ENCODE data around the gene KIAA1958.

DNA sequence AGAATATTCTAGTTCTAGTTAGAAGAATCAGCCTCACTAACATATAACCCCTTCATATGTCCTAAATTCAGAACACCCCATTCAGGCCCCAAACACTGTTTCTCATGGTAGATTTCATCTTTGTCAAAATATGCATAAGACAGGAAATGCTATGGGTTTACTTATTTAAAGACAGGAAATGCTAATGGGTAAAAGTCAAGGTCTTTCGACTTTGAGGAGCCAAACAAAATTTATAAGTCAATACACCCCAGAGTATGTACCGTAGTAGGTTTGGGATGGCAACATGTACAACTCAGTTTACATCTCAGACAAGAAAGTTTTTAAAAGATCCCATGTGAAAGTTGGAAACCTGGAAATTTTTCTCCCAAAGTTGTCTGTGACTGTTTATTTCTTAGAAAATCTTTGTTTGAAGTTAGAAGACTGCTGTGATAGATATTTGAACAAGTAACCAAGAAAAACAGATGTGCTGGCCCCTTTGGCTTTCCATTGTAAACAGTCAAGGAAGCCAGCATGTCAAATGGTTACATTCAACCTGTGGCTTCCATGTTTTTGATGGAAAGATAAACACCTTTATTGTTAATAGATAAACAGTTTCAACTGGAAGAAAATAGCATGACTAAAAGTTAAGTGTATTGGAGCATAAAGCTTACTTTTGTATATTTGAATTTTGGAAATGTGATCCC lies 129.1 kb downstream of the KIAA1958 start:
- TF ChIP-seq, protein P1, sequence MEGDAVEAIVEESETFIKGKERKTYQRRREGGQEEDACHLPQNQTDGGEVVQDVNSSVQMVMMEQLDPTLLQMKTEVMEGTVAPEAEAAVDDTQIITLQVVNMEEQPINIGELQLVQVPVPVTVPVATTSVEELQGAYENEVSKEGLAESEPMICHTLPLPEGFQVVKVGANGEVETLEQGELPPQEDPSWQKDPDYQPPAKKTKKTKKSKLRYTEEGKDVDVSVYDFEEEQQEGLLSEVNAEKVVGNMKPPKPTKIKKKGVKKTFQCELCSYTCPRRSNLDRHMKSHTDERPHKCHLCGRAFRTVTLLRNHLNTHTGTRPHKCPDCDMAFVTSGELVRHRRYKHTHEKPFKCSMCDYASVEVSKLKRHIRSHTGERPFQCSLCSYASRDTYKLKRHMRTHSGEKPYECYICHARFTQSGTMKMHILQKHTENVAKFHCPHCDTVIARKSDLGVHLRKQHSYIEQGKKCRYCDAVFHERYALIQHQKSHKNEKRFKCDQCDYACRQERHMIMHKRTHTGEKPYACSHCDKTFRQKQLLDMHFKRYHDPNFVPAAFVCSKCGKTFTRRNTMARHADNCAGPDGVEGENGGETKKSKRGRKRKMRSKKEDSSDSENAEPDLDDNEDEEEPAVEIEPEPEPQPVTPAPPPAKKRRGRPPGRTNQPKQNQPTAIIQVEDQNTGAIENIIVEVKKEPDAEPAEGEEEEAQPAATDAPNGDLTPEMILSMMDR (IDR thresholded peaks at IDR 0.05 in 8 of 11, conservative IDR thresholded peaks at IDR 0.05 in 3 of 11), result no peak
- no peak for TF ChIP-seq POLR2A (IDR thresholded peaks at IDR 0.05)
